Measurements from ENCODE around the gene LY6G6F.

DNA sequence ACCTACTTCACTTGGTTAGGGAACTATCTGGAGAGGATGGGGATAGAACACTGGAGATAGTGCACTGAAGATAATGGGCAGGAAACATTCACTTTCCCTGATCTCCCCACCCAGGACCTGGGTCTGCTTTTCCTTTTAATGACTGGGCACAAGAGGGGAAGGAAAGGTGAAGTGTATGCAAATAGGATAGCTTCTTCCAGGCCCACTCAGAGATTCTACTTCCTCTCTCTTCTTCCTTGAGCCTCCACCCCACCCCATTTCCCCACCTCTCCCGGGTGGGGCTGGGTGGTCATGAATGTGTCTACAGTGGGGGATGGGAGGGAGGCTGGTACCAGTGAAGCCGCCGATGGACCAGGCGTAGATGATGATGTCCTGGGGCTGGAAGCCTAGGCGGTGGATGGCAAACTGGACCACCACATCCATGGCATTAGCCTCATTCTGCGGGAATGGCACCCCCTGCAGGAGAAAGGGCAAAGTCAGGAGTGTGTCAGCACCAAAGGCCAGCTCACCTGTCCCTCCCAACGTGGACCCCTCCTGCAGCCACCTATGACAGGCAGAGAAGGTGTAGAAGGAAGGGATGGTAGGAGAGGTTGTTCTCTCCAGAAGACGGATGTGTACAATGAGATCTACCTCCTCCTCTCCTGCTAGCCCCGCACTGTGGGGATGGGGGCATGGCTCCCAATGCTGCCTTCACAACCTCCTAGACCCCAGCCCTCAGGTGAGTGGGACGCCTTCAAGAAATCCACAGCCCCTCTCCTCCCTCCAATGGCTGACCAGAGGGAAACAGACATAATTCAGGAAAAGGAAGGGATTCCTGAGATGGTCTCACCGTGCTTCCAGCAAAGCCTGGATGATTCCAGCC lies 17.2 kb upstream of the LY6G6F start:
- TF ChIP-seq GATA2 (IDR thresholded peaks at IDR 0.05; ENCODE audit: low read depth, low read length) (no peak), GATA3 (IDR thresholded peaks at IDR 0.05; ENCODE audit: low read depth, low read length) (no peak)

Measured in SH-SY5Y (cell line).